Mesenchymal stem cell (in vitro differentiated cells and primary cell): ENCODE results near the gene AHCYL2.

Experiments used
- DNase-seq: peaks from one replicate; pipeline ENCODE4 v3.0.0-alpha.2; 2013
- H2AFZ ChIP-seq: one replicate; pipeline ENCODE4 v1.6.1; 2013; ENCODE audit warnings: low read depth, mild to moderate bottlenecking, control low read depth, inconsistent platforms, low read length, moderate library complexity
- H2AK5ac ChIP-seq: 2 replicates; pipeline ENCODE4 v1.6.1; 2013; ENCODE audit warnings: low read length, moderate library complexity, mild to moderate bottlenecking, inconsistent platforms; ENCODE audit not compliant: severe bottlenecking
- H2BK120ac ChIP-seq: one replicate; pipeline ENCODE4 v1.6.1; 2013; ENCODE audit warnings: low read depth, mild to moderate bottlenecking, inconsistent platforms, low read length, moderate library complexity
- H2BK12ac ChIP-seq, 2 experiments: one replicate each; pipeline ENCODE4 v1.6.1; 2013; ENCODE audit warnings: inconsistent platforms in 2 of 2, low read length in 2 of 2, mild to moderate bottlenecking in 2 of 2, moderate library complexity in 2 of 2, control low read depth in 1 of 2
- H2BK15ac ChIP-seq: one replicate; pipeline ENCODE4 v1.6.1; 2013; ENCODE audit warnings: mild to moderate bottlenecking, low read depth, inconsistent platforms; ENCODE audit not compliant: poor library complexity, severe bottlenecking
- H2BK5ac ChIP-seq: 2 replicates; pipeline ENCODE4 v1.6.1; 2013; ENCODE audit warnings: low read depth, mild to moderate bottlenecking, low read length, control low read depth, inconsistent platforms; ENCODE audit not compliant: poor library complexity, severe bottlenecking
- H3K14ac ChIP-seq, 2 experiments: one replicate each; pipeline ENCODE4 v1.6.1; 2013; ENCODE audit warnings: inconsistent platforms in 2 of 2, low read length in 2 of 2, control low read depth in 1 of 2, mild to moderate bottlenecking in 1 of 2, moderate library complexity in 1 of 2
- H3K18ac ChIP-seq, 2 experiments: one replicate each; pipeline ENCODE4 v1.6.1; 2013; ENCODE audit warnings: inconsistent platforms in 2 of 2, low read length in 2 of 2, control low read depth in 1 of 2, low read depth in 1 of 2, mild to moderate bottlenecking in 1 of 2
- H3K23ac ChIP-seq, 2 experiments: one replicate each; pipeline ENCODE4 v1.6.1; 2013; ENCODE audit warnings: inconsistent platforms in 2 of 2, low read length in 2 of 2, mild to moderate bottlenecking in 2 of 2, moderate library complexity in 2 of 2, control low read depth in 1 of 2
- H3K27ac ChIP-seq: 2 replicates; pipeline ENCODE4 v1.5.1; 2013; ENCODE audit warnings: mild to moderate bottlenecking, moderate library complexity, low read length, control low read depth, inconsistent platforms; ENCODE audit not compliant: poor library complexity, severe bottlenecking
- H3K27me3 ChIP-seq, 2 experiments: 2 replicates each; pipeline versions ENCODE4 v1.6.1 to v1.7.0; 2013; ENCODE audit warnings: low read length in 2 of 2, mild to moderate bottlenecking in 2 of 2, moderate library complexity in 2 of 2, control low read depth in 1 of 2, inconsistent platforms in 1 of 2; ENCODE audit not compliant: control insufficient read depth in 1 of 2, insufficient read depth in 1 of 2
- H3K36me3 ChIP-seq, 2 experiments: 2 replicates each; pipeline versions ENCODE4 v1.6.1 to v1.7.0; 2013; ENCODE audit warnings: low read length in 2 of 2, control low read depth in 1 of 2, inconsistent platforms in 1 of 2, low read depth in 1 of 2, mild to moderate bottlenecking in 1 of 2; ENCODE audit not compliant: insufficient read depth in 2 of 2, control insufficient read depth in 1 of 2
- H3K4ac ChIP-seq, 2 experiments: one replicate each; pipeline ENCODE4 v1.6.1; 2013; ENCODE audit warnings: inconsistent platforms in 2 of 2, low read length in 2 of 2, mild to moderate bottlenecking in 2 of 2, moderate library complexity in 2 of 2, control low read depth in 1 of 2, low read depth in 1 of 2
- H3K4me1 ChIP-seq: 2 replicates; pipeline ENCODE4 v1.6.1; 2013; ENCODE audit warnings: low read depth, low read length, control low read depth; ENCODE audit not compliant: control insufficient read depth, insufficient read depth
- H3K4me2 ChIP-seq: 2 replicates; pipeline ENCODE4 v1.6.1; 2013; ENCODE audit warnings: low read length, mild to moderate bottlenecking, inconsistent platforms; ENCODE audit not compliant: poor library complexity, severe bottlenecking
- H3K4me3 ChIP-seq, 2 experiments: 2 replicates each; pipeline versions ENCODE4 v1.5.1 to v1.7.0; 2013; ENCODE audit warnings: low read length in 2 of 2, mild to moderate bottlenecking in 2 of 2, control low read depth in 1 of 2, low read depth in 1 of 2; ENCODE audit not compliant: insufficient read depth in 1 of 2
- H3K79me1 ChIP-seq: replicated peaks from 2 replicates; pipeline ENCODE4 v1.6.1; 2013; ENCODE audit warnings: mild to moderate bottlenecking, control low read depth, low read length, inconsistent platforms; ENCODE audit not compliant: poor library complexity, severe bottlenecking
- H3K9ac ChIP-seq: 2 replicates; pipeline ENCODE4 v1.7.0; 2013; ENCODE audit warnings: mild to moderate bottlenecking, low read length, moderate library complexity
- H3K9me3 ChIP-seq: 2 replicates; pipeline ENCODE4 v1.7.0; 2013; ENCODE audit warnings: mild to moderate bottlenecking, low read length; ENCODE audit not compliant: control insufficient read depth
- H4K8ac ChIP-seq: one replicate; pipeline ENCODE4 v1.6.1; 2013; ENCODE audit warnings: inconsistent platforms, mild to moderate bottlenecking, low read length, moderate library complexity
- H4K91ac ChIP-seq: one replicate; pipeline ENCODE4 v1.6.1; 2013; ENCODE audit warnings: mild to moderate bottlenecking, low read length, inconsistent platforms
- WGBS: methylation state at CpG from one replicate; pipeline ENCODE4 v1.1.7; 2013; ENCODE audit warnings: mixed read lengths; 5-methylcytosine and 5-hydroxymethylcytosine counted together

AHCYL2 gene

DNA sequence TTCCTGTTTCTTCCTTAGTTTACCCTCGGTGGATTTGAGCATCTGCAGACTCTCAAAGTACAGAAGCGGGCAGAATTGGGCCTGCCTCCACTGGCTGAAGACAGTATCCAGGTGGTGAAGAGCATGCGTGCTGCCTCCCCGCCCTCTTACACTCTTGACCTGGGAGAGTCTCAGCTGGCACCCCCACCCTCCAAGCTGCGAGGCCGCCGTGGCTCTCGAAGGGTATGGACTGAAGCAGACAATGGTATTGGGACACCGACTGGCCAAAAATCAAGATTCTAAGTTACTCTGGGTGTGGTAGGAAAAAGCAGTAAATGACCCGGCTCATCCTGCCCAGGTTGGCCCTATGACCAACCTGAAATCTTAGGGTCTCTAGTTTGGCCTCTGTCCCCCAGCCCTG is 231.6 kb downstream of the AHCYL2 start:
- no peaks in the 10 kb centered on the region for H3K4me1 ChIP-seq
- H3K9me3 ChIP-seq = no peaks in the 10 kb centered on the region
- H3K27me3 ChIP-seq = no peaks in the 10 kb centered on the region
- no peak overlapping the region for H3K18ac ChIP-seq
- no peak overlapping the region for H2AK5ac ChIP-seq
- no peak overlapping the region for H2BK120ac ChIP-seq
- H3K14ac ChIP-seq = no peak overlapping the region
- H2BK12ac ChIP-seq = no peak overlapping the region
- H3K4me2 ChIP-seq = no peak overlapping the region
- H4K91ac ChIP-seq = no peak overlapping the region
- H3K4ac ChIP-seq = no peak overlapping the region
- no peak overlapping the region for H3K9ac ChIP-seq
- H2BK5ac ChIP-seq = no peak overlapping the region
- 94% methylated on average over 10 of the region's 10 CpGs for WGBS
- no peak overlapping the region for H2AFZ ChIP-seq
- no peak overlapping the region for H4K8ac ChIP-seq
- no peak overlapping the region for H3K23ac ChIP-seq
- H3K27ac ChIP-seq = no peak overlapping the region
- DNase-seq = no peak
- peaks cover 2 to 51% of the 10 kb centered on the region in 2 experiments for H3K36me3 ChIP-seq
- no peak overlapping the region for H2BK15ac ChIP-seq
- H3K4me3 ChIP-seq = no peak overlapping the region
- no peaks in the 10 kb centered on the region for H3K79me1 ChIP-seq

DNA sequence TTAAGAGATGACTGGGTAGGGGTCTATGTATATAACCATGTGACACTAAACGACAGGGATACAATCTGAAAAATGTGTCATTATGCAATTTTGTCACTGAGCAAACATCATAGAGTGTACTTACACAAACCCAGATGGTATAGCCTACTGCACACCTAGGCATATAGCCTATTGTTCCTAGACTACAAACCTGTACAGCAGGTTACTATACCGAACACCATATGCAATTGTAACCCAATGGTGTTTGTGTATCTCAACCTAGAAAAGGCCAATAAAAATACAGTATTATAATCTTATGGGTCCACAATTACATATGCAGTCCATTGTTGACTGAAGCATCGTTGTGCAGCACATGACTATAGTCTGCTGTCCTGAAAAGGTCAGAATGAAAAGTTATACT is 232.3 kb downstream of the AHCYL2 start:
- H3K79me1 ChIP-seq = no peaks in the 10 kb centered on the region
- WGBS = 92% methylated on average over 3 of the region's 3 CpGs
- H4K8ac ChIP-seq = no peak overlapping the region

DNA sequence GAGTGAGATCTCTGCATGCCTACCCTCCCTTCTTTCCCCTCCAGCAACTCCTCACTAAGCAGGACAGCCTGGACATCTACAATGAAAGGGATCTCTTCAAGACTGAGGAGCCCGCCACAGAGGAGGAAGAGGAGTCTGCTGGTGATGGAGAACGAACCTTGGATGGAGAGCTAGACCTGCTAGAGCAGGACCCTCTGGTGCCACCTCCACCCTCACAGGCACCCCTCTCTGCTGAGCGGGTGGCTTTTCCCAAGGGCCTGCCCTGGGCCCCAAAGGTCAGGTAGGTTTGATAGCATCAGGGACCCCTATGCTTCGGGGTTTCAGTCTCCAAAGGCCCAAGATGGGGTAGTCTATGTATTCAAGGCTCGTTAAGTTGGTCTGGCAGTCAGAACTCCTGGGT is 233.3 kb downstream of the AHCYL2 start:
- H3K4me2 ChIP-seq = no peak overlapping the region
- no peak overlapping the region for H2AK5ac ChIP-seq
- H2BK12ac ChIP-seq = no peak overlapping the region
- H3K27me3 ChIP-seq = no peaks in the 10 kb centered on the region
- H3K27ac ChIP-seq = no peak overlapping the region
- H3K4me1 ChIP-seq = no peaks in the 10 kb centered on the region
- H3K23ac ChIP-seq = no peak overlapping the region
- no peak overlapping the region for H3K18ac ChIP-seq
- 91% methylated on average over 5 of the region's 5 CpGs for WGBS
- no peaks in the 10 kb centered on the region for H3K79me1 ChIP-seq
- no peak overlapping the region for H2AFZ ChIP-seq
- no peak overlapping the region for H2BK15ac ChIP-seq
- no peak overlapping the region for H2BK5ac ChIP-seq
- H4K91ac ChIP-seq = no peak overlapping the region
- H3K9ac ChIP-seq = no peak overlapping the region
- no peaks in the 10 kb centered on the region for H3K9me3 ChIP-seq
- DNase-seq = no peak
- no peak overlapping the region for H2BK120ac ChIP-seq
- H4K8ac ChIP-seq = no peak overlapping the region
- no peak overlapping the region for H3K4ac ChIP-seq
- no peak overlapping the region for H3K14ac ChIP-seq
- no peak overlapping the region for H3K4me3 ChIP-seq
- H3K36me3 ChIP-seq = peaks cover 2 to 59% of the 10 kb centered on the region in 2 experiments

More for the DNA sequence above, 232.3 kb downstream of the AHCYL2 start:
- Histone ChIP-seq H3K36me3 (peaks cover 2 to 54% of the 10 kb centered on the region in 2 experiments), H2BK5ac (no peak overlapping the region), H3K14ac (no peak overlapping the region), H2BK12ac (no peak overlapping the region), H3K9ac (no peak overlapping the region), H3K9me3 (no peaks in the 10 kb centered on the region), H3K4me1 (no peaks in the 10 kb centered on the region), H3K4me2 (no peak overlapping the region), H3K4ac (no peak overlapping the region), H3K4me3 (no peak overlapping the region), H2AFZ (no peak overlapping the region), H2AK5ac (no peak overlapping the region), H2BK120ac (no peak overlapping the region), H3K27me3 (no peaks in the 10 kb centered on the region), H4K91ac (no peak overlapping the region), H2BK15ac (no peak overlapping the region), H3K27ac (no peak overlapping the region), H3K23ac (no peak overlapping the region), H3K18ac (no peak overlapping the region)
- no peak for DNase-seq

GRCh38 chr7:129461809-129462208 is 237.0 kb downstream of the AHCYL2 start:
- no peak overlapping the region for H3K14ac ChIP-seq
- no peaks in the 10 kb centered on the region for H3K27me3 ChIP-seq
- H3K23ac ChIP-seq = no peak overlapping the region
- H4K91ac ChIP-seq = no peak overlapping the region
- no peak overlapping the region for H3K4me2 ChIP-seq
- no peaks in the 10 kb centered on the region for H3K4me1 ChIP-seq
- no peaks in the 10 kb centered on the region for H3K79me1 ChIP-seq
- H3K36me3 ChIP-seq = peaks cover 0 to 55% of the 10 kb centered on the region in 2 experiments
- no peaks in the 10 kb centered on the region for H3K9me3 ChIP-seq
- no peak overlapping the region for H2BK15ac ChIP-seq
- H2BK5ac ChIP-seq = no peak overlapping the region
- WGBS = 95% methylated on average over 2 of the region's 2 CpGs
- H2BK12ac ChIP-seq = no peak overlapping the region
- H3K4ac ChIP-seq = no peak overlapping the region
- no peak overlapping the region for H3K27ac ChIP-seq
- no peak overlapping the region for H2BK120ac ChIP-seq
- H3K4me3 ChIP-seq = no peak overlapping the region
- DNase-seq = no peak
- no peak overlapping the region for H3K18ac ChIP-seq
- no peak overlapping the region for H4K8ac ChIP-seq
- H2AK5ac ChIP-seq = no peak overlapping the region
- H3K9ac ChIP-seq = no peak overlapping the region
- no peak overlapping the region for H2AFZ ChIP-seq
